ENCODE measurements around the gene TSPAN5.

Gene TSPAN5

DNA sequence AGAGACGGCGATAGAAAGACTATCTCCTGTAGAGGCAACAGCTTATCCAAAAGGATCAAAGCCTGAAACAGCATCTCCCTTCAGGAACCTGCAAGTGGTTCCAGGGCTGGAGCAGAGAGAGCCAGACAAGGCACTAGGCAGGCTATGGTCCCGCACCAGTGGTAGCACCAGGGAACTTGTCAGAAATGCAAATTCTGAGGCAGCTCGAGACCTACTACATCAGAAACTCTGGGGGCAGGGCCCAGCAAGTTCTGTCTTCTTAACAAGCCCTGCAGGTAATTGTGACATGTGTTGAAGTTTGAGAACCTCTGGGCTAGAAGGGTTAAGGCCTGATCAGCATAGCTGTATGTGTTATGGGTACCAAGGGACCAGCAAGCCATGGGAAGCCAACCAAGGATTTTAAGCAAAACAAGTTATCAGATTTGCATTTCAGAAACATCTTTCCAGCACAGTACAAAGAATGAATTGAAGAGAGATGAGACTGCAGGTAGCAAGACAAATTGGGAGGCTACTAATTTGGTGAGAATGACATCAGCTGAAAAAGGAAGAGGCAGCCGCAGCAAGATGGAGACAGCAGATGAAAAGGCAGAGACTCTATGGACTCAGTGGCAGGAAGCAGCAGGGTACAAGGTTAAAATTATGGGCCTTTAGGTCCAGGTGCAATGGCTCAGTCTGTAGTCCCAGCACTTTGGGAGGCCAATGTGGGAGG lies 139.7 kb downstream of the TSPAN5 start:
- no peak for DNase-seq (ENCODE audit: low read depth, low spot score)

DNA sequence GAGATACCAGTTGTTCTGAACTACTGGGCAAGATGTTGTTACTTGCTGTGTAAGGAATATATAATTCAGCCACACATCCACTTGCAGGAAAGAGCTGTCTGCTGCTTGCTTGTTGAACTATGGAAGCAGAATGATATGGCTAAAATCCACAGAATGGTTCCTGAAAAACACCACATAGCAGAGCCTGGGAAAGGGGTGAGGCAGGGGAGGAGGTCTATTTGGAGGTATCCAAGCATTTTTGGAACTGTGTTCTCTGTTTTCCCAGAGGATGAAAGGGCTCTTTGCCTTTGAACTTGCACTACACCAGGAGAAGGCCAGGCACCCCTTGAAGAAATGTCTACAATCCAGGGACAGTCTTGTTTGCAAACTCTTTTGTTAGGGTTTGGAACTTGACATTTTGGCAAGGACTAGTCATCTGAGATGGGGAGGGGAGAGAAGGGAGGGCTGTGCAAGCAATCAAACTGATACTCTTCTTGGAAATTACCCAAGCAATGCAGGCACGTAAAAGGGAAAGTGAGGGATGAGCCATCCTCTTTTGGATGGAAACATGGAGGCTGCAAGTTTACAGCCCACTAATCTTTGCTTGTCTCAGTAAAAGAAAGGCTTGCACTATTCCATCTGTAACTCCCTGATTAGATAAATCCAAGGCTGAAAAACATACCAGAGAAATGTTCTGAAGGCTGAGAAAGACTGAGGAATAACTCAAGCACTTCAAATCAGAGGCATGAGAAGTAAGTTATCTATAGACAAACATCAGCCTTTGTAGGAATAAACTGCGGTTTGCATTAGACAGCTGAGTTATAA lies 141.0 kb downstream of the TSPAN5 start:
- DNase-seq (ENCODE audit: low read depth, low spot score): no peak

DNA sequence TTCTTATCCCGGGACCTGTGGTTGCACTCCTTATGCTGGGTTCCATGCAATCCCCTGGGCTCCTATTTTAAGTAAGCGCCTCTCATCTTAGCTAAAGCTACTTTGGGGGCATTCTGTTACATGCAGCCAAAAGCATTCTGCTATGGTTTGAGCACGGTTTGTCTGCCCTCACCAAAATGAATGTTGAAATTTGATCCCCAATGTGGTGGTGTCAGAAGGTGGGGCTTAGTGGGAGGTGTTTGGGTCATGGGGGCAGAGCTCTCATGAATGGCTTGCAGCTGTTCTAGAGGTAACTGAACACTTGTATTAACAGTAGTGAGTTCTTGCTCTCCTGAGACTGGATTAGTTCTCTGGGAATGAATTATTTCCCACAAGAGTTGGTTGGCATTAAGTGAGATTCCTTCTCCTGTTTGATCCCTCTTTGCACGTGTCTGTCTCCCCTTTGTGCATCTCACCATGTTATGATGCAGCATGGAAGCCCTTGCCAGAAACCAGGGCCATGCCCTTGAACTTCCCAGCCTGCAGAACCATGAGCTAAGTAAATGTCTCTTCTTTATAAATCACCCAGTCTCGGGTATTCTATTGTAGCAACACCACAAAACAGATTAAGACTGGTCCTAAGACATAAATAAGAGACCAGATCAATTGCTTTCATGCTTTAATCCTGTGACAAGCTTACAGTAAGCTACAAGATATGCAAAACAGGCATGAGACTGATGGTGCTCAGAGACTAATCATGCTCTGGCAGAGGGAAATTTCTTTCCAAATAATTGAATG lies 141.8 kb downstream of the TSPAN5 start:
- no peak for DNase-seq (ENCODE audit: low read depth, low spot score)

DNA sequence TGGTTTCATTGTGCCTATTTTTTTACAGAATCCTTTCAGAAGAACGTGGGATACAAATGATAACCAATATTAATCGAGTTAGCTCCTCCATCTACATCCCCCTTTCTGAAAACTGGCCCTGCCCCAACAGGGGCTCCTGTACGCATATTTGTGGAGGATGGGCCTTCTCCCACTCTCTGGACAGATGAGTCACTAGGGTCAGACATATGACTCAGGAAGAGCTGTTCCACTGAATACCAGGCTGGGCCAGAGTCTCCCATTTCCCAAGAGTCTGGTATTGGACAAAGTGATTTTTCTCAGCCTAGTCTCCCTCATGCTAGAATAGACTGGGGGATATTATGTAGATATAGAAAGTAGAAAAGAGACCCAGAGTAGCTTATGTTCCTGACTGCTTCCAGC lies 142.4 kb downstream of the TSPAN5 start:
- no peak for DNase-seq (ENCODE audit: low read depth, low spot score)

DNA sequence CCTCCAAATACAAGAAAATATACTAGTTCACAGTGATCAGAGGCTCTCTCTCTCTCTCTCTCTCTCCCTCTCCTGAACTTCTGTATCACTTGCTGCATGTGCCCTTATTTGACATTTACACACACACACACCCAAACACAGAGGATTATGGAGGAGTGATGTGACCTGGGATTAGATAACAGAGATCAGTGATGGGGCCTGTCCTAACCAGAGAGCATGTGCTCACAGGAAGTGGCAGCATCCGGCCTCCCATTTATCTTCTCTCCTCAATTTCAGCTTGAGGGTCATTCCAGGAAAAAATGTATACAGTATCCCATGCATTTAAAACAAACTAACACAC lies 143.0 kb downstream of the TSPAN5 start:
- no peak for DNase-seq (ENCODE audit: low read depth, low spot score)

DNA sequence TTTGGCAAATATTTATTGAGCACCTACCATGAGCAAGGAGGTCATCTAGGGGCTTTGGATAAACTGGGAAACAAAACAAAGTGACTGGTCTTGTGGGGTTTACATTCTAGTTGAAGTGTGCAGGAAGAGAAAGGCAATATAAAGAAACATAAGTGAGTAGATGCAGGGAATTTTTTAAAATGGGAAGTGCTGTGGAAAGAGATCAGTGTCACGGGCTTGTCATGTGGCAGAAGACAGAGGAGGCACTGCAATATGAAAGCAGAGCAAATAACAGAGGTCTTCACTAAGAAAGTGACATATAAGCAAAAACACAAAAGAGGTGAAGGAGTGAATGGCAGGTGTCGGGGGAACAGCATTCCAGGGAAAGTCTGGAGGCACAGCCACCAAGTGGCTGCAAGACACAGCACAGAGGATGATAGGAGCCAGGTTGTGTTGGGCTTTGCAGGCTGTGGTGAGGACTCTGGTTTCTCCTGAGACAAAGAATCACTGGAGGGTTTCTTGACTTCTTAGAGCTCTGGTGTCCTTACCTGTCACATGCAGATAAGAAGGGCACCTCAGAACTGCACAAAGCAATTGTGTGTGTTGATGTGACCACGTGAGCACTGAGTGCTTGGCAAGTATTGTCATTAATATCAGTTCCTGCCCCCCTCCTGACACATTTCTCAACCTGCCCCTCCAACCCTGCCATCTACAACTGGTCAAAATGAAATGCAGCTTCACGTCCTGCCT lies 143.5 kb downstream of the TSPAN5 start:
- no peak for DNase-seq (ENCODE audit: low read depth, low spot score)

DNA sequence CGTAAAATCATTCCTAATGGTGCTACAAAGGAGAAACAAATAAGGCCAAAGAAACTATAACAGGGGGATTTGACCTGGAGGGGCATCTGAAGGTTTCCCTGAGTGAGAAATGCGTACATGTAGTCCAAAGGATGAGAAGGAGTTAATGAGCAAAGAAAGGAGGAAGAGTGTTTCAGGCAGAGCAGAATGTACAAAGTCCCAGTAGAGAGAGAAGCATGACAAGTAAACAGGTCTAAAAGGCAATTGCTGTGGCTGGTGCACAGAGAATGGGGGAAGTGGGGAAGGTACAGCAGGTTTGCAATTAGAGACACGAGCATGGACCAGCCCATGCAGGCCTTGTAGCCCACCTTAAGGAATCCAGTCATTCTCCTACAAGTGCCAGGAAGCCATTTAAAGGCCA lies 145.5 kb downstream of the TSPAN5 start:
- DNase-seq (ENCODE audit: low read depth, low spot score): no peak

DNA sequence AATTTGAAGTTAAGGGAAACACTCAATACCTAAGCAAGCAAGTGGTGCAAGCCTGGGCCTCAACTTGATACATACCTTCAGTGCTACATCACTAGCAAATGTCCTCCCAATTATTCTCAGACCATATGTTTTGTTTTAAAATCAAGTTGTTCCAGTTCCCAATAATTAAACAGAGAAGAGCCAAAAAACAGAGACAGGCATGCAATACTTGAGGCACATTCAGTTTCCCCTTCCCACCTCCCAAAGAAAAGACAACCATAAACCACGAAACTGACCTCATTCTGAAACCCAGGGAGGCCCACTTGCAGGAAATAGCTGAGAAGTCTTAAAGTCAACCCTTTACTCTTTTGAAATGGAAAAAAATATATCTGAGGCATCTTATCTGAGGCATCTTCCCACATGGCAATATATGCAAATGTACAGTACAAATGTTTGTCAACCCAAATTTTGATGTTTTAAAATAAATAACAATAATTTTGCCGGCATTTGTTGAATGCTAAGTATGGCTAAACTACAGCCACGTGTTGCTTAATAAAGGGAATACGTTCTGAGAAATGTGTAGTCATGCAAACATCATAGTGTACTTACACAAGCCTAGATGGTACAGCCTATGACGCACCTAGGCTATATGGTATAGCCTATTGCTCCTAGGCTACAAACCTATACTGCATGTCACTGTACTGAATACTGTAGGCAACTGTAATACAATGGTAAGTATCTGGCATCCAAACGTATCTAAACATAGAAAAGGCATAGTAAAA lies 147.5 kb downstream of the TSPAN5 start:
- DNase-seq (ENCODE audit: low read depth, low spot score): no peak

DNA sequence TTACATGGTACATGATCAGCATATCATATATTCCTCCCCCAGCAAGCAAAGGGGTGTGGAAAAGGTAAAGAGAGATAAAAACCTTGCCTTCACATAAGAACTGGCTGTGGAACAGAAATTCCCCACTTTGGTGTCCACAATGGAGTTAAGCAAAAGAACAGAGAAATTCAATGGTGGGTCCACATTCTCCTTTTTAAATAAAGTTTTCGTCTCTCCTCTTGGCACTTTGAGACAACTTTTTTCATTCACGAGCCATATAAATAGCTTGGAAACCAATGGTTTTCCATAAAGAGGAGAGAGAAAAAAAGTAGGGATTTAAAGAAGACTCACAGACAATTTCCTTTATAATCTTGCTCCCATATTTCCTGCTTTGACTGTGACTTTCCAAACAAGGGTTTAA lies 148.1 kb downstream of the TSPAN5 start:
- no peak for DNase-seq (ENCODE audit: low read depth, low spot score)

DNA sequence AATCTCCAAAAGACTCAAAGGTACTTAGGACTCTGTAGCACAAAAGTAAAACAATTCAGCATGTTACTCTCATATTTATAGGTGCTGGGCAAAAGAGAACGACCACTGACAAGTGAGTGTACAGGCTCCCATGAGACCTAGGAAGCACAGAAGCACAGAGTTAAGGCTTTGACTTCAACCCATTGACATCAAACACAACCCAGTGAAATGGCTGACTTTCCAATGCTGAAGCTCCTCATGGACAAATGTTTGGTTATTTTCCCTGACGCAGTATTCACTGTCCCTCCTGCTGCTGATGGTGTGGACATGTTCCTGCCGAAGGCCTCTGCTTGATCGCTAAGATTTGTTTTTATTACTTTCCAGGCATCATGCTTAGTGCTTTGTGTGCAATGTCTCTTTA lies 148.7 kb downstream of the TSPAN5 start:
- DNase-seq (ENCODE audit: low read depth, low spot score): no peak

DNA sequence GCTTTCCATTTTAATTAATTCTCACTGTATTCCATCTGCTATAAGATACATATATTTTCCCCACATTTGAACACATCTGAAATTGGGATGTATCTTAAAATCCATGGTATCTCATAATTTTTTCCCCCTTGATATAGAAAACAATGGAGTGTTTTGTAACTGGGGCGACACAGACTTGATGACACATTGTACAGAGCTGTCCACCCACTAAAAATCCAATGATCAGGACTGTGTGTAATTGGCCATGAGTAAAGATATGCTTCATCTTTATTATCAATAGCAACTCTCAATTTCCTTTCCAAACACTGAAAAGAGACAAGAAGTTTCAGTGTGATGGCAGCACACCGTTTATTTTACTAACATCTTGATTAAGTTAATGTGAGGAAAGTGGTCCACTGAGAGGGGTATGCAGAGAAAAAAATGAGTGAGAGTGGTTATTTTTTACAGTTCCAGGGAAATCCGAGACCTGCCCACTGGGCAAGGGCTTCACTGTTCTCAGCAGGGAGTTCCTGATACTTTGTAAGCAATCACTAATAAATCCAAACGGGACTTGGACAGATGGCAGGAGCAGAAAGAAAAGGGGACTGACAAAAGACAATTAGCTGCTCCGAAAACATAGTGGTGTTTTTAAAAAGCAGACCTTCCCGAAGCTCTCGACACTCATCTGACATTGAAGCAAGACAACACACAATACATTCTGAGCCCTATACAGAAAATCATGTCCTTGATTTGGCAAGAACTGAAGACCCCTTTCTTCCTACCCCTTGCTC lies 149.4 kb downstream of the TSPAN5 start:
- DNase-seq (ENCODE audit: low read depth, low spot score): no peak

DNA sequence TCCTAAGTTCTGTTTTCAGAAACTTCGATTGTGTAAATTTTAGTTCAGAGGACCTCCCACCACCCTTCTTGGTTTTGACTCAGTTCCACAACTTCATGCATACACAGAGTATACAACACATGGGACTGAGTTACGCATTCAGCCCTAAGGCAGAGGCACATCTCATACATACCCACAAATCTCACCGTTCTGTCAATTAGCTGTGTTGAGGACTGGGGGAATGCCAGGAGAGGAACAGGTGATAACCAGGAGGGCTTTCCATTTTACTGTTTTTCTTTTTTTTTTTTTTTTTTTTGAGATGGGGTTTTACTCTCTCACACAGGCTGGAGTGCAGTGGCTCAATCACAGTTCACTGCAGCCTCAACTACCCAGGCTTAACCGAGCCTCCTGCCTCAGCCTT lies 150.2 kb downstream of the TSPAN5 start:
- DNase-seq (ENCODE audit: low read depth, low spot score): no peak

DNA sequence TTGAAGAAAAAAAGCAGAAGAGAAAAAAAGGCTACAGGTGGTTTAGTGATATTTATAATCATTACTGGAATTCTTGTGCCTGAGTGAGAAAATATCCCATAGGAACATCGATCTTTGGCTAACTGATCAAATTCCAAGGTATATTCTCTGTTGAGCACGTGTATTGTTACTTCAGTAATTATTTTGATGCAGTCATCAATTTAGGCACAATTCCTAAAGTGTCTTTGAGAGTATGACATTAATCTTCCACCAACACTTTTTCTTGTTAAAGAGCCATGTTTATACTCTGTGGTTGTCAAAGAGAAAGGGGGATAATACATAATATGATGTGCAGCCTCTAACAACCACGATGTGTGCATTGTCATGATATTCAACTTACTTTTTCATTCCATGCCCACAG lies 151.1 kb downstream of the TSPAN5 start:
- no peak for DNase-seq (ENCODE audit: low read depth, low spot score)

DNA sequence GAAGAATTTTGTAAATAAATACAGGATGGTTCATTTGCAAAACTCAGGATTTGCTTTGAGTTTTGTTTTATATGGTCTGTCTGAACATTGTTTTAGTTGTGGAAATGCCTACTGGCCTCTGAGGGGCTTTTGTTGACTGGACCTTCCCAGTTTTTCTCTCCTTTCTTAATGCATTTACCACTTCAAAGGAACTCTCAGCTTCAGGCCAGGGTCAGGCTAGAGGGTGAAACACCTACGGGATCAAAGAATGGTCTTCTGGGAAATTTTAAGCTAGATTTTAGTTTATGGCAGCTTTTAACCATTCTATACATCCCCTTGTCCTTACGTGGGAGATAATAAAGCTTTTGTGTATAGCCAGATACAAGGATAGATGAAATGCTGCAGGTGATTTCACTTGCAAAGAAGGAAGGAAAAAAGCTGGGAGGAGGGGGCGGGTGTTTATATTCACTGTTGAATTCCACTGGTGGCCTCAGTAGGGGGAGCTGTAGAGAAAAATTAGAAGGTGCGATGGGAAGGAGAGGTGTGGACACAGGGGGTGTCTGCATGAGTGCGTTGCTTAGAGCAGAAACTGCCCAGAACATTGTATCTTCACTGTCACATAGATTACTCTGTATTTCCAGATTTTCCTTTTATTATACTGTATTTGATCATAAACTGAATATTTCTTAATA lies 151.8 kb downstream of the TSPAN5 start:
- DNase-seq (ENCODE audit: low read depth, low spot score): no peak

DNA sequence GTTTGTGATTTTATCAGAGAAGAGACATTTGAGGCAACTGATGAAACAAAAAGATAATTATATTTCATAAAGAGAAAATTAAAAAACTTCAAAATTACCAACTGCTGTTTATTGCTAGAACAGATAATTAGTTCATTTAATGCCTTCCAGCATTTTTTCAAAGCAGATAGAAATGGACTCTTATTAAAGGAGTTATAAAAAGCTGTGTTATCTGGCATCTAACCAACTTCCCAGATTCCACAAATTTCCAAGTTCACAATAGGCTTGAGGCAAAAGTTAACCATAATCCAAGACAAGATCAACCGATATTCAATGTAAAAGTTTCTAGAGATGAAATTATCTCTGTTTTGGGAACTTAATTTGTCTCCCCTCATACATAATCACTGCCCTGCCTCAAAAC lies 152.4 kb downstream of the TSPAN5 start:
- no peak for DNase-seq (ENCODE audit: low read depth, low spot score)

DNA sequence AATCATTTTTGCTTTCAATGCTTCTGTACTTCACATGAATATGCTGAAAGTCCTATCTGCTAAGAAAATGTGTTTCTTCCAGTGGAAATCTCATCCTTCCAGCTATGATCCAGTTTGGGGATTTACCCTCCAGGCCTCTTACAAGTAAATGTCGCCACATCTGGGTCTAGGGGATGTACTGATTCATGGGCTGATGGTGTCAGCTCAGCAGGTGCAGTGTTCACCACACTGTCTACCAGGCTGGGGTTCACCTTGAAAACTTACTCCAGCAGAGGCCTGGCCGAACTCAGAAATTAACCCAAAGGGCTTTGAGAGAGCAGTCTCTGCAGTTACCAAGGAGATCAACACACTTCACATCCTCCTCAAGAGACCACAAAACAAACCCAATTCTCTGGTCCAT lies 154.3 kb downstream of the TSPAN5 start:
- no peak for DNase-seq (ENCODE audit: low read depth, low spot score)

DNA sequence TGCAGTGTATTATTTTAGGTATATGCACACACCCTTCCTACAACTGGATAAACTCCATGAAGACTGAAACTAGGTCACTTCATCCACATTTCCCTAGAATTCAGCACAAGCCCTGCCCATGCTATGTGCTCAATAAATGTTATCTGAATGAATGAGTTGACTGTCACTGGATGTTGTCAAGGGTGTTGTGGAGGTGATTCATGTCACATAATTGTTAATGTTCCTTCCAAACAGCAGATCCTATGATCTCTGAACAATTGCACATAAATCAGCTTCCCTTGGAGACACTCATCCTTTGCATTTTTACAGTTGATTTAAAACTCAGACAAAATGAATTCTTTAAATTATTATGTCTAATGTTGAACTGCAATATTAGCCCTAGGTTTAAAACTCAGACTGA lies 154.7 kb downstream of the TSPAN5 start:
- no peak for DNase-seq (ENCODE audit: low read depth, low spot score)

DNA sequence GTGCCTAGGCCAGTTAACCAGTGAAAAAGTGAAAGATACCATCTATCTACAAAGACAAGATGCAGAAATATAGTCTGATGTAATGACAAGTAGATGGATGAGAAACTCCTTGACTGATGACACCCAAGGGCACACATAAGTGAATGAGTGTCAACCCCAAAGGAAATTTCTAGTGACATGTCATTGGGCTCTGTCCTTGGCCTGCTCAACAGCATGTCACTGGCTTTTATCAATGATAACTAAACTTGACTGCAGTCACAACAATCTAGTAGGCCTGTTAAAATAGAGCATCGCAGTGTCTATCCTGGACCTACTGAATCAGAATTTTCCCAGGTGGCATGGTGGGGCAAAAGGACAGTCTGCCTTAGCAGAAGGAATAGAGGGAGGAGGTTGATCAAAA lies 155.8 kb downstream of the TSPAN5 start:
- DNase-seq (ENCODE audit: low read depth, low spot score): no peak

DNA sequence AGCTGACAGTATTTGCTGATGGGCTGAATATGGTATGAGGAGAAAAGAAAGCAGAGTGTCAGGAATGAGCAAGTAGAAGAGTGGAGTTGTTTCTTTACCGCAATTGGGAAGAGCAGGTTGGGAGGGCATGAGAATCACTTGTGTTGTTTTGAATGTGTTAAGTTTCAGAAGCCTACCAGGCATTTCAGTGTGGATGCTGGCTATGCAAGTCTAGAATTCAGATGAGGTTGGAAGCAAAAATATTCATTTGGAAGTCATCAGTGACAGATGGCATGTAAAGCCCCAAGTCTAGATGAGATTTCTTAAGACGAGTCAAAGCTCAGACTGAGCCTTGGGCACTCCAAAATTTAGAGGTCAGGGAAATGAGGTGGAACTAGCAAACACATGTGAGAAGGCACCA lies 156.4 kb downstream of the TSPAN5 start:
- DNase-seq (ENCODE audit: low read depth, low spot score): no peak

DNA sequence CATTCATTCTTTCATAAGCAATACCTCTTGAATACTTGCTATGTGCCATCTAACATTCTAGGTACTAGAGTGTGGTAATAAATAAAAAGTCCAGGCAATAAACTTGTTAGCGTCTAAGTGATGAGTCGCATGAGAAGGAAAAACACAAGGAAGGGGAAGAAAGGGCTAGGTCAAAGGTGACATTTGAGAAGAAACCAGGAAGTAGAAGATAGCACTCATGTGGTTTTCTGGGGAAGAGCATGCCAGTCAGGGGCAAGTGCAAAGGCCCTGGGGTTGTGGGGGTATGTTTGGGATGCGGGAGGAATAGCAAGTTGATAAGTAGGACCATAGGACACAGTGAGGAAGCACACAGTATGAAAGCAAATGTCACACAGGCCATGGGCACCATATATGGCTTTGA lies 157.0 kb downstream of the TSPAN5 start:
- DNase-seq (ENCODE audit: low read depth, low spot score): no peak
